Measurements from ENCODE around the gene NCOR1. TPM values are rescaled to one million over a fixed set of nuclear protein-coding genes. Genes with fewer than 3 reads are reported as not detected.
A peak's percentile ranks its signal among the peaks of the same experiment; 100 is the strongest.
"Not testable (repeated sequence)": the region's sequence is repeated elsewhere in the genome, so short reads cannot be mapped to it uniquely, and the experiment has no call there.

Gene NCOR1
- total RNA-seq, 1 donor from 2014 or later = 86.0 TPM

DNA sequence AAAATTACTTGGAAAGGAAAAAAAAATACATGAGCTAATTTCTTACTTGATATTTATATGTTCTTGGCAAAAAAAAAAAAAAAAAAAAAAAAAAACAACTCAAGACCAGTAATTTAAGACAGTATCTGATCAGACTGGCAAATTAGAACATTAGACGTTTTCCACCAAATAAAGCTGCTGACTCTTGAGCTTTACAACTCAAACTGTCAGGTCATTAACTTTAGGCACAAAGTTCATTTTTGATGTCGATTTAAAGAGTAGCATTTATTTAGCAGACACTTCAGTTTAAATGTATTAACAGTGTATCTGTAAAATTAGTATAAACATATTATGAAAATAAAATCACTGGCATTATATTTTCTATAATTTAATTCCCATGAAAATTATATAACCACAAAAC lies 66.7 kb downstream of the NCOR1 start:
- no peak overlapping the region for H3K4me3 ChIP-seq (ENCODE audit: low read depth, low read length)
- TF ChIP-seq, protein P1, sequence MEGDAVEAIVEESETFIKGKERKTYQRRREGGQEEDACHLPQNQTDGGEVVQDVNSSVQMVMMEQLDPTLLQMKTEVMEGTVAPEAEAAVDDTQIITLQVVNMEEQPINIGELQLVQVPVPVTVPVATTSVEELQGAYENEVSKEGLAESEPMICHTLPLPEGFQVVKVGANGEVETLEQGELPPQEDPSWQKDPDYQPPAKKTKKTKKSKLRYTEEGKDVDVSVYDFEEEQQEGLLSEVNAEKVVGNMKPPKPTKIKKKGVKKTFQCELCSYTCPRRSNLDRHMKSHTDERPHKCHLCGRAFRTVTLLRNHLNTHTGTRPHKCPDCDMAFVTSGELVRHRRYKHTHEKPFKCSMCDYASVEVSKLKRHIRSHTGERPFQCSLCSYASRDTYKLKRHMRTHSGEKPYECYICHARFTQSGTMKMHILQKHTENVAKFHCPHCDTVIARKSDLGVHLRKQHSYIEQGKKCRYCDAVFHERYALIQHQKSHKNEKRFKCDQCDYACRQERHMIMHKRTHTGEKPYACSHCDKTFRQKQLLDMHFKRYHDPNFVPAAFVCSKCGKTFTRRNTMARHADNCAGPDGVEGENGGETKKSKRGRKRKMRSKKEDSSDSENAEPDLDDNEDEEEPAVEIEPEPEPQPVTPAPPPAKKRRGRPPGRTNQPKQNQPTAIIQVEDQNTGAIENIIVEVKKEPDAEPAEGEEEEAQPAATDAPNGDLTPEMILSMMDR (conservative IDR thresholded peaks at IDR 0.05; ENCODE audit: low read depth, low read length) = no peak
- no peak for DNase-seq (ENCODE audit: low read depth)

DNA sequence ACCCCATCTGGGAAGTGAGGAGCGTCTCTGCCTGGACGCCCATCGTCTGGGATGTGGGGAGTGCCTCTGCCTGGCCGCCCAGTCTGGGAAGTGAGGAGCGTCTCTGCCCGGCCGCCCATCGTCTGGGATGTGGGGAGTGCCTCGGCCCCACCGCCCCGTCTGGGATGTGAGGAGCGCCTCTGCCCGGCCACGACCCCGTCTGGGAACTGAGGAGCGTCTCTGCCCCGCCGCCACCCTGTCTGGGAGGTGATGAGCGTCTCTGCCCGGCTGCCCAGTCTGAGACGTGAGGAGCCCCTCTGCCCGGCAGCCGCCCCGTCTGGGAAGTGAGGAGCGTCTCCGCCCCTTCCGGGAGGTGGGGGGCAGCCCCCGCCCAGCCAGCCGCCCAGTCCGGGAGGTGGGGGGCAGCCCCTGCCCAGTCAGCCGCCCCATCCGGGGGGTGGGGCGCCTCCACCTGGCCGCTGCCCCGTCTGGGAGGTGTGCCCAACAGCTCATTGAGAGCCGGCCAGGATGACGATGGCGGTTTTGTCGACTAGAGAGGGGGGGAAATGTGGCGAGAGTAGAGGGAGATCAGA lies 69.9 kb downstream of the NCOR1 start:
- not testable (repeated sequence) for DNase-seq (ENCODE audit: low read depth); H3K4me3 ChIP-seq (ENCODE audit: low read depth, low read length)

DNA sequence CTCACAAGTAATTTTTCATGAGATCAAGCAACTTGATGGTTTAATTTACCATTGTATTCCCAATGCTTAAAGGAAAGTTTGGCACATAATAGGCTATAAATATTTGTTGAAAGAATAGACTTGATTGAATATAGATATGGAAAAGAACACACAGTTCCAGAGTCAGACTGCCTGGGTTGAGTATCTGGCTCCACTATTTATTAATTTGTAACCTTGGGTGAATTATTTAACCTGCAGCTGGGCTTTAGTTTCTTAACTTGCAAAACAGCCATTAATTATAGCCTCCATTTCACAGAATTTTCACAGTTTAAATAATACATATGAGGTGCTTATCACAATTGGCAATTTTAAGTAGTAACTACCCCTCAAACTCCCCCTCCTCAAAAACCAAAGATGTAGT lies 73.6 kb downstream of the NCOR1 start:
- TF ChIP-seq, protein P1 (conservative IDR thresholded peaks at IDR 0.05; ENCODE audit: low read depth, low read length) = no peak
- H3K4me3 ChIP-seq (ENCODE audit: low read depth, low read length) = peak overlapping the region; percentile 6
- DNase-seq (ENCODE audit: low read depth) = no peak

DNA sequence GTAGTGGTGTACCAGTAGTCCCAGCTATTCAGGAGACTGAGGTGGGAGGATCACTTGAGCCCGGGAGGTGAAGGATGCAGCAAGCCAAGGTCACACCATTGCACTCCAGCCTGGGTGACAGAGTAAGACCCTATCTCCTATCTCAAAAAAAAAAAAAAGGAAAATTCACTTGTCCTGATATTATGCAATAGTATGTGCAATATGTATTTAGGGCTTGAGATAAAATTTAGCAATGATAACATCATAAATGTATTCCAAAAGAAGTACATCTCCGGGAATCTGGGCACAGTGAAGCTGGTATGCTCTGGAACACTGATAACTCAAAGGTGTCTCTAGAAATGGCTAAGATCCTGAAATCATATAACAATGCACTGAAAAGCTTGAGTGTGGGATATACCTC lies 74.5 kb downstream of the NCOR1 start:
- H3K4me3 ChIP-seq (ENCODE audit: low read depth, low read length) = no peak overlapping the region
- TF ChIP-seq, protein P1 (conservative IDR thresholded peaks at IDR 0.05; ENCODE audit: low read depth, low read length) = no peak
- DNase-seq (ENCODE audit: low read depth) = no peak

DNA sequence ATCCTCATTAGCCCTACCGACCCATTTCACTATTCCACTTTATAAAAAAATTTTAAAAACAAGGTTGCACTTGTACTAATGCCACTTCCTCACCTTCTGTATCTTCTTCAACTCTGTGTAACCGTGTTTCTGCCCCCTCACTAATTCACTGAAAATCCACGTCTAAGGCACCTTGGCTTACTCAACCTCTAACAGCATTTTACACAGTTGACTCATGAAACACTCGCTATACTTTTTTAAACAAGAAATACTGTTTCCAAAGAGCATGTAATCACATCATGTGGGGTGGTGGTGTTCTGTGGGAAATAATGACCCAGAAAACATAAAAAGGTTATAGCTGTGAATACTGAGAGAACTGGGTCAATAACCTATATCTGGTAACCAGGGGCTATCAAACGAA lies 79.9 kb downstream of the NCOR1 start:
- no peak overlapping the region for H3K4me3 ChIP-seq (ENCODE audit: low read depth, low read length)
- DNase-seq (ENCODE audit: low read depth) = no peak
- TF ChIP-seq, protein P1 (conservative IDR thresholded peaks at IDR 0.05; ENCODE audit: low read depth, low read length) = no peak

DNA sequence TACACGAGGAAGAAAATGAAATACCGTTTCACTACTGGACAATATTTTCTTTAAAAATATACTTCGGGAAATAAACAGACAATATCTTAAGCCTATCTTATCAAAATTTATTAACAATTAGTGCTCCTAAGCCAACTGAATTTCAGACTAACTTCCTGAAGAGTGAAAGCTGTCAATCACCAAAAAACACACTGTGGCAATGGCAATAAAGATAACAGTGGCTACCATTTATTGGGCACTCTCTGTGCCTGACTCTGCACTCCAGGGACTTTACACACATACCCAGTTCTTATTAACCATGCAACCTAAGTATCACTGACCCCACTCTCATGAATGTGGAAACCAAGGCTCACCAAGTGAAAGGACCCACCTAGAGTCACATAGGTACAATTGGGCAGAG lies 83.7 kb downstream of the NCOR1 start:
- no peak for DNase-seq (ENCODE audit: low read depth)
- TF ChIP-seq, protein P1 (conservative IDR thresholded peaks at IDR 0.05; ENCODE audit: low read depth, low read length) = no peak
- no peak overlapping the region for H3K4me3 ChIP-seq (ENCODE audit: low read depth, low read length)

DNA sequence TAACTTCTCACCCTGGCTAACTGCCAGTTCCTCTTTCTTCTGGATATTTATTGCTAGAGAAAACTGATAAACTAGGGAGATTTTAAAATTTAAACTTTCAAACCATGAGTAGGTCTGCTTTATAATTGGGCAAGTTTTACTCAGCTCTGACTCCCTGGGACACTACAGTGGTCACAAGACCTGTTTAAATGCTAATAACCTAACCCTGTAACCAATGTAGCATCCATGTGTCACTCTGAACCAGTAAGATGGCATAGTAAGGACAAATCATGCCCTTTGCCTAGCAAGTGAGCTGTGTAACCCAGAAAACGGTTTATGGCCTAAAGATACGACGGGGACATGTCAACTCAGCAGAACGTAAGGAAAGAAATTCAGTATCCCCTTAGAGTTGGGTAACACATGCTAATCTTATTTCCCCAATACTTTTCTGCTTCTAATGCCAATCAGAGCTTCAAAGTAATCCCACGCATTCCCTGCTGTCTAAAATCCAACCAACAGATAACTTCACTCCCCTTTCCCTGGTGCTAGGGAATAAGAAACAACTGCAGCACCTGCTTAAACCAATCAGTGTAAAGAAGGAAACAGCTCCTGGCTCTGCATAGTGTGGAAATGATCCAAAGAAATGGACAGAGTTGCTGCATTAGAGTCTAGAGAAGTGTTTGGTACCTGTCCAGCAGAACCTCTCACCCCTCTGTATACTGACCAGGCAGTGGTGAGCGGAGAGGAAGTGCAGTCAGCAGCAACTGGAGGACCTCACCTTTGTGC lies 85.7 kb downstream of the NCOR1 start:
- DNase-seq (ENCODE audit: low read depth) = no peak
- H3K4me3 ChIP-seq (ENCODE audit: low read depth, low read length) = no peak overlapping the region
- TF ChIP-seq, protein P1 (conservative IDR thresholded peaks at IDR 0.05; ENCODE audit: low read depth, low read length) = no peak
